GOT3 (cell line): Measurements from ENCODE around the gene KIF5B.
"Not testable (repeated sequence)": the region's sequence is repeated elsewhere in the genome, so short reads cannot be mapped to it uniquely, and the experiment has no call there.

Source experiments
- DNase-seq: peaks from one replicate; lab custom pipeline; 2025; ENCODE audit warnings: mixed read lengths; lab: John Stamatoyannopoulos, UW

Gene KIF5B

DNA sequence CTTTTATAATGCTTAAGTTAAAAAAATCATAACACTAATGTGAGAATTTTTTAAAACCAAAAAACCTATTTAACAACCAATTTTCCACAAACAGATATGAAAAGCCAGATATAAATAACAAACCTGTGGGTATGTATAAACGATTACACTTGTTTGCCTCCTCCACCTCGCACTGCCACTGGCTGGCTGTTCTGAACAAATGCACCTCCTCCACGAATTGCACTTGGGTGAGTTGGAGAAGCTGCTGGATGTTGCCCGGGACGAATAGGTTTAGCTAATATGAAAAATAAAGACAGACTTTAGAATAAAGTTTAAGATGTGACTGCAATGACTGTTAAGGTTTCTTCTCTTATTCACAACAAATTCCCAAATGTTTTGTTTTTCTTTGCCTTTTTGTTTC, 40.8 kb downstream of the KIF5B start:
- no peak for DNase-seq

DNA sequence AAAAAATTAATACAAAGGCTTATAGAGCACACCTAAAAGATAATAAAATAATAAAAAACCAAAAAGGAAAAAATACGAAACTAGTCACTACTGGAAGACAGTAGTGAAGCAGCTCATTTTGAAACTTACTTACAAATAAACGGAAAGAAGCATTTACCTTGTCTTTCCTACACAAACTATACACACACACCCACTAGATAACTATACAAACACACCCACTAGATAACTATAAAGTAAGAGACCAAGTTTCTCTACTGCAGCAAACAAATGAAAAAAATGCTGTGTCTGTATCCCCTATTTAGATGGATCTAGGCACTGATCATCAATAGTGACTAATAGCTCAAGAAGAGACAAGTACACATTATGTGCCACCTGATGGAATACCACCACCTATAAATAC, 49.2 kb downstream of the KIF5B start:
- DNase-seq = no peak

DNA sequence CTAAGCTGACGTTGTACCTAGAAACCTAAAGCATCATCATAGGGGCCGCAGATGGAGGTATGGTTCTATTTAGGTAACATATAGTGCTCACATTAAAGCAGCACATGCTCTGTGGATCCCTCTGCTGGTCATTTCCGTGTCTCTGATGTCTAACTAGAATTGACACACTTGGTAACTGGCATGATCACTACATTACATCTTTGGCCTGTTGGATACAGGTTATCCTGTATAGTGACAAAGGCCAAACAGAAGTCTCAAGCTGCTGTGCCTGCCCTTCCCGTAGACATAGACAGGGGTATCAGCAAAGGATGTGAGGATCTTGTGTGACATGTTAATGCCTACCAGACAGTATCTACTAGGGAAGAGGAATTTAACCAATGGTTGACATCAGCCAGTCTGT, 51.2 kb downstream of the KIF5B start:
- DNase-seq = no peak

DNA sequence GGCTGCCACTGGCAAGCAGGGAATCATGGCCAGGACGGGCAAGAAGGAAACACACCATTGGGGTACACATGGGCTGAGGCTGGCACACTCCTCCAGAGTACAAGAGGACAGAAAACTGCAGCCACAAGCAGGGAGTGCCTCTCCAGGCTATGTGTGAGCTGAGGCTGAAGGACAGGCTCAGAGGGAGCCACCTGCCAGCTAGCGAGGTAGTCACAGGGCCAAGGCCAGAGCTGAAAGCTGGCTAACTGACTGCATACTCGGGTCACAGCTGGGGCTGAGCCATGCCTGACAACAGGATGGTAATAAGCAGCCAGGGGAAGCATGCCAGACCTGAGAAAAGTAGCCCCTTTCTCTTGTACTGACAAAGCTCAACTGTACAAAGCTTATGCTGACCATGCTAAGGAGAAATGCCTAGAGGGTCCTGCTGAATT, 52.0 kb downstream of the KIF5B start:
- DNase-seq = no peak

DNA sequence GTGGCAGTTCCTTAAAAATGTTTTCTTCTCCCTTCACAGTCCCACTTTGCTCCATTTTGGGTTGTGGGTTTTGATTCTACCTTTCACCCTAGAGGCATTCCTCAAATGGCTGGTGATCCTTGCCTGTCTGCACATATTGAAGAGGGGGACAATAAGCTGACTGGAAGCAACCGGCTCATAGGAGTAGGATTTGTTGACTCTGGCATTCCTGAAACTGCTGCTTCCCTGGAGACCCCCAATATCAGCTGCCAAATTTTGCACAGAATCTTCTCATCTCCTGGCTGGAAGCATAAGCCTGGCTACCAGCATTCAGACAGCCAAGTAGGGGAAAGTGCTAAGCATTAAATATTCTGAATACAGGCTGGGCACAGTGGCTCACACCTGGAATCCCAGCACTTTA, 53.7 kb downstream of the KIF5B start:
- DNase-seq = no peak

DNA sequence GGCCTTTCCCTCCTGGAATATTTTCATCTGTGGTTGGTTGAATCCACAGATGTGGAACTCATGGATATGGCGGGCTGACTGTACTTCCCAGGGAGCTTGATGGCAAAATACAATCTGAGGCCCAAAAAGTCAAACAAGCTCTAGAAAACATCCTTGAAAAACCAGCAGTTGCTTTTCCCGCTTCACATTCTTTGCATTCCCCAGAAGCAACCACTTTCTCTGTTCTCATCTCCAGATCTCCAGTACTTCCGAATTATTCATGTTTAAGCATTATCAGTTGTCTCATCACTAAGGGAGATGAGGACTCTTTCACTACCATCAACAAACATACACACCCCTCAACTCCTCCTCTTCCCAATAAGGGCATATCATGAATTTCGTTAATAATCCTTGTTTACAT, 55.3 kb downstream of the KIF5B start:
- DNase-seq = no peak

DNA sequence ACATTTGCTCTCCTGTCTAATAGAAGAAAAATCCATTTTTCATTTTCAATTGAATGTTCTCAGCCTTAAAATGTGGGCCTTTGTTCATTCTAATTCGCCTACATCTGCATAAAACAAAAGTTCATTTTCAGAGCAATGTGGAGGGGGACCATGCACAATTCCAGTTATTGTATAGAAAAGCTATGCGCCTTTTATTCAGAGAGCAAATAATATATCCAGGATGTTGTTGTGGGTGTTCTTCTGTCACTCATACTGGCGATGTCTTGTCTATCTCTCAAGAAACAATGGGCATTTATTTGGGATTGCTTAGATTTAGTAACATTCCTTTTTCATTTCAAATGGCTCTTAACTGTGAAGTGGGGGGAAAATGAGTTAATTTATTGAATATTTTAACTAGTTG, 56.4 kb downstream of the KIF5B start:
- no peak for DNase-seq

DNA sequence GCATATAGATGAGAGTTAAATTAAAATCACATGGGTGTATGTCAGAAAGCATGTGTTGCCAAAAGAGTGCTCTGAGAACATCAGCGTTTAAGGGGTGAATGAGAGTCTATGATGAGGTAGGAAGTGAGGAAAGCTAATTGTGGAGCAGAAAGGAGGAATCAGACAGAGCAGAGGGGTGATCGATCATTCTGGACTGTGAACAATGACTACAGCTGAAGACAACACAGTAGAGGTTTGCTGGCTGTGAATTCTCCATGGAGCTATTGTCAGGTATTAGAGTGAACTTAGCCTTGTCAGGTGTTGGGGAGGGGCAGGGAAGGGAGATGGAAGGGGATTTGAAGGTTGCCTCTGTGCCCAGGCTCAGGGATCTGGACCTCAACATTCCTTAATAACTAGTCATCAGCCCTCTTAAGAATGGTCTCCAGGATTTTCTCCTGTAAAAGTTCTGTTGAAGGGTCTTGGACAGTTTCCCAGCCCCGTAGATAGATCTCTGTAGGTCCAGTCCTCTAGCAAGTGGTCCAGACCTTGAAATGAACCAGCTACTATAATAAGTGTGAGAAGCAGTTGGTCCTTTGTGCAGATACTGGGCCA, 57.1 kb downstream of the KIF5B start:
- DNase-seq = no peak

DNA sequence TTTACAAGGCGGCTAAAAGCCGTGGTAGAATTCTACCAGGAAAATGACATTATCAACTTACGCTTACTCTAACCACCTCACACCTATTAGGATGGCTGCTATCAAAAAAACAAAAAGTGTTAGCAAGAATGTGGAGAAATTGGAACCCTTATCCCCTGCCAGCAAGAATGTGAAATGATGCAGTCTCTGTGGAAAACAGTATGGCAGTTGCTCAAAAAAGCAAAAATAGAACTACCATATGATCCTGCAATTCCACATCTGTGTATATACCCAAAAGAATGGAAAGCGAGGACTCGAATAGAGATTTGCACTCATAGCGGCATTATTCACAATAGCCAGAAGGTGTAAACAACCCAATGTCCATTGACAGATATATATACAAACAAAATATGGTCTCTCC, 61.3 kb downstream of the KIF5B start:
- no peak for DNase-seq

DNA sequence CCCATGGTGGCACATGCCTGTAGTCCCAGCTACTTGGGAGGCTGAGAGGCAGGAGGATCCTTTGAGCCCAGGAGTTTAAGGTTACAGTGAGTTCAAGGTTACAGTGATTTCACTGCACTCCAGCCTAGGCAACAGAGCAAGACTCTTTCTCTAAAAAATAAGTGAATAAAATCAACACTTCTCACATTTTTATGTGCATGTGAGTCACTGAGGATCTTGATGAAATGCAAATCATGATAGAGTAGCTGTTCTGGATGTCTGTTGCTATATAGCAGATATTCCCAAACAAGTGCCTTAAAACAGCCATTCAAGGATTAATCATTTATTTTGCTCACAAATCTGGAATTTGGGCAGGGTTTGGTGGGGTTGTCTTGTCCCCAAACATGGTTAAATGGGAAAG, 65.3 kb downstream of the KIF5B start:
- no peak for DNase-seq

DNA sequence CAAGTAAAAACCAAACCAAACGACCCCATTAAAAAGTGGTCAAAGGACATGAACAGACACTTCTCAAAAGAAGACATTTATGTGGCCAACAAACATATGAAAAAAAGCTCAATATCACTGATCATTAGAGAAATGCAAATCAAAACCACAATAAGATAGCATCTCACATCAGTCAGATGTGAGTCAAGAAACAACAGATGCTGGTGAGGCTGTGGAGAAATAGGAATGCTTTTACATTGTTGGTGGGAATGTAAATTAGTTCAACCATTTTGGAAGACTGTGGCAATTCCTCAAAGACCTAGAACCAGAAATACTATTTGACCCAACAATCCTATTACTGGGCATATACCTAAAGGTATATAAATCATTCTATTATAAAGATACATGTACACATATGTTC, 68.4 kb downstream of the KIF5B start:
- not testable (repeated sequence) for DNase-seq

DNA sequence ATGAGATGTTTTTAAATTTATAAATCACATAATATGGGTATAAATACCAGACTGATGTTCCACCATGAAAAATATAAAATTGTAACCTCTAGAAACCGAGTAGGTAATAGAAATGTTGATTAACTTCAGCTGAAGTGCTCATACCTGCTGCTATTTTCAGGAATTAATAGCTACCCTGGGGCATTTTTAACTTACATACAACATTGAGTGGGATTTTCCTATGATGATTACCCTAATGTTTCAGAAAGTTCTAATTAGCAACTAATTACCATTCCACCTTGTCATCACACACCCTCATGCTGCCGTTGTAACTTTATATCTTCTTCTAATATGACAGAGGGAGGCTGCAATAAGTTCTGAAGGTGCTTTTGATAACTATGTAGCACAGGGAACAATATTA, 74.1 kb downstream of the KIF5B start:
- DNase-seq = no peak

DNA sequence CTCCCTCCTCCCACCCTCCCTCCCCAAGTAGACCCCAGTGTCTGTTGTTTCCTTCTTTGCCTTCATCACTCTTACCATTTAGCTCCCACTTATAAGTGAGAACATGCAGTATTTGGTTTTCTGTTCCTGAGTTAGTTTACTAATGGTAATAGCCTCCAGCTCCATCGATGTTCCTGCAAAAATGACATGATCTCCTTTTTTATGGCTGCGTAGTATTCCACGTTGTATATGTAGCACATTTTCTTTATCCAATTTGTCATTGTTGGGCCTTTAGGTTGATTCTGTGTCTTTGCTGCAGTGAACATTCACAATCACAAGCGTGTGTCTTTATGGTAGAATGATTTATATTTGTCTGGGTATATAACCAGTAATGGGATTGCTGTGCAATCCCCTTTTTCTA, 75.8 kb downstream of the KIF5B start:
- no peak for DNase-seq

DNA sequence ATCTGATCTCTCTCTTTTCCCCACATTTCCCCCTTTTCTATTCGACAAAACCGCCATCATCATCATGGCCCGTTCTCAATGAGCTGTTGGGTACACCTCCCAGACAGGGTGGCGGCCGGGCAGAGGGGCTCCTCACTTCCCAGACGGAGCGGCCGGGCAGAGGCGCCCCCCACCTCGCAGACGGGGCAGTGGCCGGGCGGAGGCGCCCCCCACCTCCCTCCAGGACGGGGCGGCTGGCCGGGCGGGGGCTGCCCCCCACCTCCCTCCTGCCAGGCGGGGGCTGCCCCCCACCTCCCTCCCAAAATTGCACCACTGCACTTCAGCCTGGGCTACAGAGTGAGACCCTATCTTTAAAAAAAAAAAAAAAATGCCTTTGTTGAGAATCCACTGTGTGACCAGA, 77.2 kb downstream of the KIF5B start:
- DNase-seq = not testable (repeated sequence)

DNA sequence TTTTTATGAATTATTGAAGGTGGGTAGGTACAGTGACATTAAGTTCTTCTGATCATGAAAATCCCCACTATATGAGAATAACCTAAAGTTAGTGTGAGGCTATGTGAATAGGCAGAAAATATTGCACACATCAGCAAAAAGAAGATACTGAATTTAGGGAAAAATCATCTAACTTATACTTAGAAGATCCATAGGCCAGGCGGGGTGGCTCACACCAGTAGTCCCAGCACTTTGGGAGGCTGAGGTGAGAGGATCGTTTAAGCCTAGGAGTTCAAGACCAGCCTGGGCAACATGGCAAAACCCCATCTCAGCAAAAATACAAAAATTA, 78.1 kb downstream of the KIF5B start:
- DNase-seq = no peak

DNA sequence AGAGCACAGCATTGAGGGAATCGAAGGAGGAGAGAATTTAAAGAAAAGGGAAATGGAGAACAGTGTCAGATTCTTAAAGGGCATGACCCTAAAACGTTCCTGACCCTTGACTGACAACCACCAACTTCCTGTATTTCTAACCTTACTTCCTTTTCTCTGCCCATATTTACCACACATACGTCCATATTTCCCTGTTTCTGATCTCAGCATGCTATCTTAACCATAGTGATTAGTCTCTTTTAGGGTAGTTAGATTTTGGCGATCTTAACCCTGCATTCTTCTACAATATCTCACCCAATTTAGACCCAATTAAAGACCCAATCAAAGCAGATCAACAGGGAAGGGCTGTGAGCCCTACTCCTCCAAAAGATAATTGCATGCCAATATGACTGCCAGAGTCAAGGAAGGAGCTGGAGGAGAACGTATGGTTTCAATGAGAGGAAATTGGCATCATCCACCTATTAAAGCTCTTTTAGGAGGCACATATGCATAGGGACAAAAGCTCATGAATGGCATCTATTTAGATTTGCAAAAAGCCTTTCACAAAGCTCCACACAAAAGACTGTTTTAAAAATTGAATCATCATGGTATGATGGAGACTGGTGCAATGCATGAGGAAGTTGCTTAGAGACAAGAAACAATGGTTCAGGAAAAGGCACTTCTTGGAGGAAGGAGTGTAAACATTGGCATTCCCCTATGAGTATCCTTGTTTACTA, 78.6 kb downstream of the KIF5B start:
- DNase-seq = no peak

DNA sequence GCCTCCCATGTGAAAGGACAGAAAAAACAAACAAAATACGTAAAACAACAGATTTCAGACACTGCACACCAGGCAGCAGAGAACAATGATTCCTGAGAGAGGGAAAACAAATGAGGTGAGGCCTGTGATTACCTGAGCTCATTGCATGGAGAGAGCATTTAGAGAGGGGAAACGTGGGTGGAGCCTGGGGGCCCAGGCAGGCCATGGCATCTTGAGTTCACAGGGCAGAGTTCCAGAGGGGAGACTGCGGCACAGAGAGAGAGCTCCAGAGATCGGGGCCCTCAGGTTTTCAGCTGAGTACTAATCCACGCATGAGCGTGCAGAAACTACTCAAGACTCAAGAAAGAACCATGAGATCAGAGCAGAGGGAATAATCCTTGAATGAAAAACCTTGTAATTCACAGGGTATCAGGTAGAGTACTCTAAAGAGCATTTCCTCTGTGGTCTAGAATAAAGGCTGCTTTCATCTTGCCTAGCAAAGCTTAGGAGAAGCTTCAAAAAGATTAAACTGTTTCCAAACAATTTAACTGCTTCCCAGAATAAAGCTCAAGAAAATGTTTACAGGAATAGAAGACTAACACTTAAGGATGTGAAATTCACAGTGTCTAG, 81.0 kb downstream of the KIF5B start:
- DNase-seq = no peak

DNA sequence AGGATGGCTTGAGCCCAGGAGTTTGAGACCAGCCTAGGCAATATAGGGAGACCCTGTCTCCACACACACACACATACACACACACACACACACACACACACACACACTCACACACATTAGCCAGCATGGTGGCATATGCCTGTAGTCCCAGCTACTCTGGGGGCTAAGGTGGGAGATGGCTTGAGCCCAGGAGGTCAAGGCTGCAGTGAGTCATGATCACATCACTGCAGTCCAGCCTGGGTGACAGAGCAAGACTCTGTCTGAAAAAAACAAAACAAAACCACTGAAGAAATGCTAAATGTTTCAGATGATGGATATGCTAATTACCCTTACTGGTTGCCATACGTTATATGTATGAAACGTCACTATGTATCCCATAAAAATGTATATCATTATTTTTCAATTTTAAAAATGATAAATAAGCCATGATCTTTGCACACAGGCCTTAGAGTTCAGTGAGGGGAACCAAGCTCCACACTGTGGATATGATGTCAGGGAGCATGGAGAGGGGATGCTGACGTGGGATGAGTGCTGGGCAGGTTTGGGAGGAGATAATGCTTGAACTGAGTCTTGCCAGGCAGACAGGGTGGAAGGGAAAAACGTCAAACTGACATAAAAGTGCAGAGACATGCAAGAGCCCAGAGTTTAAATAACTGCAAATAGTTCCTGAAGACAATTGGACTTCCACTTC, 81.6 kb downstream of the KIF5B start:
- DNase-seq = no peak

DNA sequence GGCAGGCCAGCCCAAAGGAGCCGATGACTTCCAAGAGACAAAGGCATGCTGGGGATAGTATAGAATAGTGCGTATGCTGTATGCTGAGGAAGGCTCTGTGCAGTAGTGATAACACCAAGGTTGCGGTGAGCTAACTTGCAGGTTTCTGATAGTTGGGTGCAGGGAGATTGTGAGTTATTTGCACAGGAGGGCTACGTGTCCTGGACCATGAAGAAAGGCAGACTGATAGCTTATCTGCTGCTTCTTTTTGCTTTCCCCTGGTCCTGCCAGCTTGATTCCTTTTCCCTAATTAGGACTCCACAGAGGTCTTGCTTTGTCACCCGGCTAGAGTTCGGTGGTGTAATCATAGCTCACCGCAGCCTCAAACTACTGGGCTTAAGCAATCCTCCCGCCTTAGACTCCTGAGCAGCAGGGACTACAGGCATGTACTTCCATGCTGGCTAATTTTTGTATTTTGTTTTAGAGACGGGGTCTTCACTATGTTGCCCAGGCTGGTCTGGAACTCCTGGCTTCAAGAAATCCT, 83.6 kb downstream of the KIF5B start:
- no peak for DNase-seq

DNA sequence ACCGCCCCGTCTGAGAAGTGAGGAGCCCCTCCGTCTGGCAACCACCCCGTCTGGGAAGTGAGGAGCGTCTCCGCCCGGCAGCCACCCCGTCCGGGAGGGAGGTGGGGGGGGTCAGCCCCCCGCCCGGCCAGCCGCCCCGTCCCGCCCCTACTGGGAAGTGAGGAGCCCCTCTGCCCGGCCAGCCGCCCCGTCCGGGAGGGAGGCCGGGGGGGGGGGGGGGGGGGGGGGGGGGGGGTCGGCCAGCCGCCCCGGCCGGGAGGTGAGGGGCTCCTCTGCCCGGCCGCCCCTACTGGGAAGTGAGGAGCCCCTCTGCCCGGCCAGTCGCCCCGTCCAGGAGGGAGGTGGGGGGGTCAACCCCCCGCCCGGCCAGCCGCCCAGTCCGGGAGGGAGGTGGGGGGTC, 86.4 kb downstream of the KIF5B start:
- not testable (repeated sequence) for DNase-seq

DNA sequence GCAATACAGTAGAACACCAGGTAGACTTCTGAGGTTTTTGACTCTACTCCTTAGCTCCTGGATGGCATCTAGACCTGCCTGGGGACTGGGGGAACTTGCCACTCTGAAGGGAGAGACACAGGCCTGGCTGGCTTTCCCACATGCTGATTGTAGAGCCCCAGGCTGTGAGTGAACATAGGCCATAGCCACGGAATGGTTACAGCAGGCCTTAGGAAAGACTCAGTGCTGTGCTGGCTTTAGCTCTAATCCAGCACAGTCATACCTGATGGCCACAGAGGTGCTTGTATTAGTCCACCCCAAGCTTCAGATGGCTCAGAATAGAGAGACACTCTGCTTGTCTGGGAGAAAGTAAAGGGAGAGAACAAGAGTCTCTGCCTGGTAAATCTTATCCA, 92.6 kb downstream of the KIF5B start:
- DNase-seq = no peak

DNA sequence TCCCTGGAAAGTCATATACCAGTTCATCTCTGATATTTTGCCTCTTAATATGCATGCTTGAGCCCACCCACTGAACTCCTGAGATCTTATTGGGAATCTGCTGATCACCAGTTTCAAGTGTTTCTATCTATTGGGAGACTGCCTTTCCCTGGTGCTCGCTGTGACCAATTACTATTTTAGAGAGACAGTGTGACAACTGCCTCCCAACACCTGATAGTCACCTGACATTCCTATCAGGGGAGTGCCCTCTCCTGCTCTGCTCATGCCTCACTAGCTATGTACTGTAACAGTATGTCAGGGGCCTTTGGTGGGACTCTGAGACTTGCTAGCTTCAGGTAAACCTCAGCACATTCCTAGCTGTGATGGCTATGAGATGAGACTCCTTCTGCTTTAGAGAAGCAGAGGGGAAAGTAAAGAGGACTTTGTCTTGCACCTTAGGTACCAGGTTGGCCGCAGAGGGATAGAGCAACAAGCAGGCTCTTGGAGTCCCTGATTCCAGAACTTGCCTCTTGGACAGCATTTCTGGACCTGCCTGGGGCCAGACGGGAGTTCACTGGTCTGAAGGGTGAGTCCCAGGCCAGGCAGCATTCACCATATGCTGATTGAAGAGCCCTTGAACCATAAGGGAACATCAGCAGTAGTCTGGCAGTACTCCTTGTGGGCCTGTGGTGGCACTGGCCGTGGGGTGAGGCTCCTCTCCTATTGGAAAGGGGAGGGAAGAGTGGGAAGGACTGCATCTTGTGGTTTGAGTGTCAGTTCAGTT, 93.2 kb downstream of the KIF5B start:
- DNase-seq = no peak
